GM12878 (cell line): Measurements from ENCODE around the gene CFAP299. TPM values are rescaled to one million over a fixed set of nuclear protein-coding genes. Genes with fewer than 3 reads are reported as not detected.

Experiments
- ATAC-seq: fragments of 200-7000 bp; cut with Tn5 transposase; 3 replicates; pipeline ENCODE4 v1.9.1; 2020; ENCODE audit warnings: mild to moderate bottlenecking, moderate library complexity
- BruUV-seq: library from RNA; stranded (reverse); fragments of 400-500 nt; replicated peaks from 2 replicates; lab custom pipeline; 2021; lab: Mats Ljungman, UMichigan
- CTCF ChIA-PET: fragments of 300-600 bp; sonication (Branson Sonifier 250); formaldehyde crosslinking; extraction: SDS; loops from one replicate; lab custom pipeline; 2021; ENCODE audit warnings: inconsistent platforms; lab: Yijun Ruan, JAX
- POLR2A ChIA-PET: fragments of 350-600 bp; formaldehyde crosslinking; extraction: SDS; loops from one replicate; lab custom pipeline; 2021; ENCODE audit warnings: inconsistent platforms; lab: Charles Lee
- RAD21 ChIA-PET: fragments of 300-600 bp; sonication (Branson Sonifier 250); formaldehyde crosslinking; loops from one replicate; lab custom pipeline; 2023; ENCODE audit warnings: antibody characterized with exemption; ENCODE audit not compliant: unreplicated experiment; lab: Charles Lee
- SMC1A ChIA-PET: fragments of 300-600 bp; sonication (Branson Sonifier 250); formaldehyde crosslinking; loops from one replicate; lab custom pipeline; 2023; ENCODE audit not compliant: unreplicated experiment, uncharacterized antibody; lab: Charles Lee
- DNase-seq: peaks from one replicate; pipeline ENCODE4 v3.0.0-alpha.2; 2011; ENCODE audit warnings: low read depth, low spot score
- FAIRE-seq: peaks from 3 replicates; lab custom pipeline; 2011; peaks lifted over from hg19 to GRCh38; lab: Jason Lieb, UNC
- H2AFZ ChIP-seq: 2 replicates; pipeline ENCODE4 v1.6.0; 2011; ENCODE audit warnings: low read depth, low read length, control low read depth; ENCODE audit not compliant: control insufficient read depth
- H3K27ac ChIP-seq: 2 replicates; pipeline ENCODE4 v1.5.1; 2011; ENCODE audit warnings: control low read depth; ENCODE audit not compliant: control insufficient read depth, insufficient read depth
- H3K27me3 ChIP-seq, 2 experiments: replicated peaks in 1 of 2; 2 replicates each; pipeline versions ENCODE4 v1.6.0 to v1.6.1; 2011; ENCODE audit warnings: low read length in 1 of 2; ENCODE audit not compliant: control insufficient read depth in 2 of 2, insufficient read depth in 2 of 2
- H3K36me3 ChIP-seq, 2 experiments: 2 replicates each; pipeline ENCODE4 v1.5.1; 2011; ENCODE audit warnings: low read length in 1 of 2; ENCODE audit not compliant: control insufficient read depth in 2 of 2, insufficient read depth in 2 of 2
- H3K4me1 ChIP-seq: 2 replicates; pipeline ENCODE4 v1.6.1; 2011; ENCODE audit warnings: mild to moderate bottlenecking, low read length, moderate library complexity, mixed read lengths; ENCODE audit not compliant: control insufficient read depth, insufficient read depth
- H3K4me2 ChIP-seq: 2 replicates; pipeline ENCODE4 v1.6.0; 2011; ENCODE audit warnings: control low read depth; ENCODE audit not compliant: control insufficient read depth, insufficient read depth
- H3K4me3 ChIP-seq: fragments of 200-600 bp; sonication (generic); 2 replicates; pipeline ENCODE4 v1.5.1; 2016
- H3K79me2 ChIP-seq: 2 replicates; pipeline ENCODE4 v1.6.0; 2011; ENCODE audit warnings: low read length; ENCODE audit not compliant: control insufficient read depth, insufficient read depth
- H3K9ac ChIP-seq: 2 replicates; pipeline ENCODE4 v1.8.0; 2011; ENCODE audit warnings: low read length, control low read depth, mixed read lengths; ENCODE audit not compliant: control insufficient read depth, insufficient read depth
- H3K9me3 ChIP-seq: replicated peaks from 3 replicates; pipeline ENCODE4 v1.5.1; 2011; ENCODE audit warnings: mild to moderate bottlenecking, low read length; ENCODE audit not compliant: control insufficient read depth, insufficient read depth
- H4K20me1 ChIP-seq: 2 replicates; pipeline ENCODE4 v1.6.0; 2011; ENCODE audit not compliant: control insufficient read depth, insufficient read depth
- CBX5 ChIP-seq: sonication (generic); IDR thresholded peaks from 2 replicates; pipeline ENCODE4 v1.6.1; 2016; ENCODE audit warnings: low read depth, moderate library complexity, mild to moderate bottlenecking, inconsistent platforms
- FOS ChIP-seq: IDR thresholded peaks from 3 replicates; pipeline ENCODE4 v1.6.1; 2011; ENCODE audit warnings: borderline replicate concordance; ENCODE audit not compliant: insufficient read length; ENCODE audit errors: extremely low read depth
- FOXK2 ChIP-seq: fragments of 450-650 bp; IDR thresholded peaks from 2 replicates; pipeline ENCODE4 v1.6.1; 2017; ENCODE audit warnings: mild to moderate bottlenecking, moderate library complexity
- IRF5 ChIP-seq: fragments of 450-650 bp; IDR thresholded peaks from 2 replicates; pipeline ENCODE4 v1.6.1; 2017; ENCODE audit warnings: borderline replicate concordance
- KDM1A ChIP-seq: fragments of 200-600 bp; sonication (generic); IDR thresholded peaks from 2 replicates; pipeline ENCODE4 v1.6.1; 2016; ENCODE audit warnings: borderline replicate concordance
- MEF2A ChIP-seq: IDR thresholded peaks from 2 replicates; pipeline ENCODE4 v1.6.1; 2011; ENCODE audit warnings: low read depth, mild to moderate bottlenecking, low read length, moderate library complexity; ENCODE audit not compliant: insufficient read depth
- PAX8 ChIP-seq: fragments of 450-650 bp; IDR thresholded peaks from 2 replicates; pipeline ENCODE4 v1.6.1; 2017; ENCODE audit warnings: mild to moderate bottlenecking, moderate library complexity
- TAF1 ChIP-seq: IDR thresholded peaks from 2 replicates; pipeline ENCODE4 v1.6.1; 2011; ENCODE audit warnings: mild to moderate bottlenecking, low read depth, low read length, borderline replicate concordance
- ZNF592 ChIP-seq: fragments of 450-650 bp; IDR thresholded peaks from 2 replicates; pipeline ENCODE4 v1.6.1; 2017; ENCODE audit warnings: mild to moderate bottlenecking, moderate library complexity
- WGBS: methylation state at CpG from one replicate; pipeline ENCODE4 v1.1.6; 2016; ENCODE audit warnings: low lambda C conversion rate; ENCODE audit not compliant: insufficient replicate concordance, insufficient coverage; ENCODE audit errors: missing lambda C conversion rate; 5-methylcytosine and 5-hydroxymethylcytosine counted together
- in situ Hi-C: fragments of 300-500 bp; cut with MboI; formaldehyde crosslinking; loops from 9 replicates; pipeline ENCODE4 v1.14.3; 2018; ENCODE audit warnings: mixed read lengths
- intact Hi-C: fragments of 100-400 bp; cut with micrococcal nuclease; formaldehyde crosslinking; loops from one replicate; pipeline ENCODE4 v1.14.2; 2022; ENCODE audit not compliant: unreplicated experiment
- polyA plus RNA-seq, 11 experiments: library from polyadenylated mRNA; depleted of rRNA in 4 of 11; unstranded in 6 of 11; stranded (reverse) in 5 of 11; fragments of >200 nt; fragmentation: Nextera tagmentation in 4 of 11; fragmentation: Illumina TruSeq in 1 of 11; extraction: Ambion mirVana in 4 of 11; extraction: Trizol in 1 of 11; gene quantifications; 1 replicate in 1 of 11; 2 replicates in 10 of 11; pipeline versions ENCODE4 v1.2.1 to v1.2.3, GENCODE V29; 2011 to 2016; ENCODE audit warnings: inconsistent platforms in 2 of 11, missing spikeins in 2 of 11, low read depth in 1 of 11
- total RNA-seq, 4 experiments: library from RNA; depleted of rRNA in 3 of 4; stranded (reverse); fragments of >200 nt in 3 of 4; fragmentation: Illumina TruSeq in 1 of 4; extraction: Trizol in 1 of 4; gene quantifications; 2 replicates each; pipeline versions ENCODE4 v1.2.1 to v1.2.3, GENCODE V29; 2013 to 2021

Gene CFAP299
- total and polyA plus RNA-seq, 10 of the 15 experiments (the other 5 are each of a cell fraction or from before 2014, with no cell fraction given): 0.06 to 0.34 TPM; not detected in 8

- TF ChIP-seq PAX8: no peak
- no peak for TF ChIP-seq MEF2A
Measured at GRCh38 chr4:80423553-80424224, 88.2 kb downstream of the CFAP299 start (continued).

- Histone ChIP-seq H3K27me3 (no peaks in the 10 kb centered on the region; a peak in 1 of 4 replicates), H3K4me1 (no peaks in the 10 kb centered on the region), H4K20me1 (no peaks in the 10 kb centered on the region), H3K9ac (no peak overlapping the region), H3K27ac (no peak overlapping the region), H3K9me3 (no peaks in the 10 kb centered on the region), H3K4me3 (no peak overlapping the region), H3K36me3 (no peaks in the 10 kb centered on the region), H3K4me2 (no peak overlapping the region), H2AFZ (no peak overlapping the region), H3K79me2 (no peaks in the 10 kb centered on the region)
- no TSS peak for BruUV-seq
- ChIA-PET POLR2A (no interaction called here), RAD21 (no interaction called here), CTCF (interaction anchor here (1.2 kb wide), 1 partner anchor 63 kb away, joined by 3 read pairs; no protein-coding TSS in a partner anchor), SMC1A (no interaction called here)
- FAIRE-seq: no peak
- intact Hi-C loops: no loop called here
- no peak for ATAC-seq
- no peak for TF ChIP-seq FOXK2
- TF ChIP-seq KDM1A: no peak
- TF ChIP-seq IRF5: no peak
- TF ChIP-seq FOS: no peak
- TF ChIP-seq ZNF592: no peak
- no peak for TF ChIP-seq CBX5
- TF ChIP-seq TAF1: no peak
- WGBS: 8% methylated on average over 2 of the region's 2 CpGs
- in situ Hi-C loops: no loop called here
- no peak for DNase-seq
Measured at GRCh38 chr4:80424225-80424581, 88.7 kb downstream of the CFAP299 start.
